Esophagus squamous epithelium (tissue), 5 donors: ENCODE results near the gene NCBP2L. TPM values are rescaled to one million over a fixed set of nuclear protein-coding genes. Genes with fewer than 3 reads are reported as not detected.

Source experiments
- DNase-seq: peaks from one replicate; lab custom pipeline; 2025; lab: John Stamatoyannopoulos, UW
- H3K27ac ChIP-seq, 4 donors: fragments of 200-600 bp; sonication (generic); one replicate each; pipeline ENCODE4 v1.5.1; 2016 to 2019; ENCODE audit warnings: mild to moderate bottlenecking in 1 of 4
- H3K27me3 ChIP-seq, 4 donors: fragments of 200-600 bp; sonication (generic); 1 replicate in 3 of 4; 2 replicates in 1 of 4; pipeline versions ENCODE4 v1.5.1 to v1.6.0; 2017 to 2021; ENCODE audit warnings: antibody characterized with exemption in 1 of 4
- H3K36me3 ChIP-seq, 3 donors: fragments of 200-600 bp; sonication (generic); one replicate each; pipeline ENCODE4 v1.5.1; 2016 to 2019
- H3K4me1 ChIP-seq, 3 donors: fragments of 200-600 bp; sonication (generic); one replicate each; pipeline ENCODE4 v1.5.1; 2017 to 2019
- H3K4me3 ChIP-seq, 4 donors: fragments of 200-600 bp; sonication (generic); 1 replicate in 3 of 4; 2 replicates in 1 of 4; pipeline ENCODE4 v1.5.1; 2016 to 2019; ENCODE audit warnings: mild to moderate bottlenecking in 2 of 4, moderate library complexity in 1 of 4
- H3K9me3 ChIP-seq, 3 donors: fragments of 200-600 bp; sonication (generic); one replicate each; pipeline ENCODE4 v1.5.1; 2016 to 2019
- POLR2A ChIP-seq, 4 donors: fragments of 450-650 bp; IDR thresholded peaks; one replicate each; pipeline ENCODE4 v1.6.1; 2017; ENCODE audit warnings: antibody characterized with exemption in 4 of 4, mild to moderate bottlenecking in 4 of 4, moderate library complexity in 3 of 4
- WGBS, 2 donors: methylation state at CpG; one replicate each; pipeline ENCODE4 v1.1.5; 2018; 5-methylcytosine and 5-hydroxymethylcytosine counted together
- intact Hi-C: fragments of 100-400 bp; cut with DNase I; formaldehyde crosslinking; loops from one replicate; pipeline ENCODE4 v1.15.0; 2022
- total RNA-seq, 4 donors: library from RNA; depleted of rRNA; stranded (reverse); fragments of >200 nt; gene quantifications; one replicate each; pipeline ENCODE4 v1.1.0, GENCODE V29; 2016
- TF ChIP-seq, protein P1 (sequence below), 6 experiments: fragments of 450-650 bp in 4 of 6; fragments of 200-600 bp in 2 of 6; sonication (generic) in 2 of 6; IDR thresholded peaks; one replicate each; pipeline ENCODE4 v1.5.1; 2016 to 2019; ENCODE audit warnings: antibody characterized with exemption in 6 of 6, mild to moderate bottlenecking in 4 of 6, moderate library complexity in 4 of 6
- donor health status: DM: yes; HTN: yes; CAD: no.

The NCBP2L gene
- total RNA-seq, 4 donors from 2014 or later = not detected

- TF ChIP-seq POLR2A (IDR thresholded peaks at IDR 0.05) = no peak
- TF ChIP-seq, protein P1, sequence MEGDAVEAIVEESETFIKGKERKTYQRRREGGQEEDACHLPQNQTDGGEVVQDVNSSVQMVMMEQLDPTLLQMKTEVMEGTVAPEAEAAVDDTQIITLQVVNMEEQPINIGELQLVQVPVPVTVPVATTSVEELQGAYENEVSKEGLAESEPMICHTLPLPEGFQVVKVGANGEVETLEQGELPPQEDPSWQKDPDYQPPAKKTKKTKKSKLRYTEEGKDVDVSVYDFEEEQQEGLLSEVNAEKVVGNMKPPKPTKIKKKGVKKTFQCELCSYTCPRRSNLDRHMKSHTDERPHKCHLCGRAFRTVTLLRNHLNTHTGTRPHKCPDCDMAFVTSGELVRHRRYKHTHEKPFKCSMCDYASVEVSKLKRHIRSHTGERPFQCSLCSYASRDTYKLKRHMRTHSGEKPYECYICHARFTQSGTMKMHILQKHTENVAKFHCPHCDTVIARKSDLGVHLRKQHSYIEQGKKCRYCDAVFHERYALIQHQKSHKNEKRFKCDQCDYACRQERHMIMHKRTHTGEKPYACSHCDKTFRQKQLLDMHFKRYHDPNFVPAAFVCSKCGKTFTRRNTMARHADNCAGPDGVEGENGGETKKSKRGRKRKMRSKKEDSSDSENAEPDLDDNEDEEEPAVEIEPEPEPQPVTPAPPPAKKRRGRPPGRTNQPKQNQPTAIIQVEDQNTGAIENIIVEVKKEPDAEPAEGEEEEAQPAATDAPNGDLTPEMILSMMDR (IDR thresholded peaks at IDR 0.05) = no peak
- no peak for DNase-seq
- Histone ChIP-seq H3K4me3 (peak overlapping the region; percentile 48 to 73 (median 58)), H3K27me3 (peaks cover 0 to 2% (median 0%) of the 10 kb centered on the region in 4 donors), H3K9me3 (no peaks in the 10 kb centered on the region), H3K27ac (peak overlapping the region; percentile 90 to 95 (median 93)), H3K36me3 (no peaks in the 10 kb centered on the region), H3K4me1 (peaks cover 0 to 56% (median 0%) of the 10 kb centered on the region in 3 donors)
- WGBS, 2 donors = 2 to 22% methylated on average over 15 to 17 of the region's 100 CpGs
- intact Hi-C loops = no loop called here
Measured at GRCh38 chrX:107826238-107827029, 48.9 kb downstream of the NCBP2L start.

GRCh38 chrX:107827030-107827831 lies 49.7 kb downstream of the NCBP2L start:
- Histone ChIP-seq H3K4me3 (peak overlapping the region; percentile 48 to 73 (median 58)), H3K27me3 (peaks cover 0 to 2% (median 0%) of the 10 kb centered on the region in 4 donors), H3K9me3 (no peaks in the 10 kb centered on the region), H3K36me3 (no peaks in the 10 kb centered on the region), H3K4me1 (peaks cover 0 to 56% (median 0%) of the 10 kb centered on the region in 3 donors), H3K27ac (peak overlapping the region; percentile 90 to 95 (median 93))
- TF ChIP-seq, protein P1 (IDR thresholded peaks at IDR 0.05) = no peak
- TF ChIP-seq POLR2A (IDR thresholded peaks at IDR 0.05) = no peak
- 15 to 47% methylated on average over 12 to 13 of the region's 13 CpGs for WGBS, 2 donors
- intact Hi-C loops = no loop called here
- DNase-seq = no peak

DNA sequence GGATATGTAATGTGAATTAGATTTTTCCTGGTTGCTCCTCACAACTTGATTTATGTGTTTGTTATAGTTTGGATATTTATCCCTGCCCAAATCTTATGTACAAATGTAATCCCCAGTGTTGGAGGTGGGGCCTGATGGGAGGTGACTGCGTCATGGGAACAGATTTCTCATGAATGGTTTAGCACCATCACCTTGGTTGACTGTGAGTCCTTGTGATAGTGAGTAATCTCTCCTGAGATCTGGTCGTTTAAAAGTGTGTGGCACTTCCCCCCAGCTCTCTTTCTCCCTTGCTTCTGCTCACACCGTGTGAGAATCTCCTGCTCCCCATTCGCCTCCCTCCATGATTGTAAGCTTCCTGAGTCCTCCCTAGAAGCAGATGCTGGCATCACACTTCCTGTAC lies 50.3 kb downstream of the NCBP2L start:
- Histone ChIP-seq H3K4me1 (peaks cover 0 to 52% (median 0%) of the 10 kb centered on the region in 3 donors), H3K36me3 (no peaks in the 10 kb centered on the region), H3K9me3 (no peaks in the 10 kb centered on the region), H3K27me3 (peaks cover 0 to 2% (median 0%) of the 10 kb centered on the region in 4 donors), H3K27ac (peak overlapping the region in 3 of 4 donors; percentile 93 to 95 (median 93)), H3K4me3 (peak overlapping the region in 1 of 4 donors; percentile 73)
- 56 to 73% methylated on average over 2 to 4 of the region's 4 CpGs for WGBS, 2 donors
- DNase-seq = no peak
- TF ChIP-seq, protein P1 (IDR thresholded peaks at IDR 0.05) = no peak
- TF ChIP-seq POLR2A (IDR thresholded peaks at IDR 0.05) = no peak
- intact Hi-C loops = no loop called here

DNA sequence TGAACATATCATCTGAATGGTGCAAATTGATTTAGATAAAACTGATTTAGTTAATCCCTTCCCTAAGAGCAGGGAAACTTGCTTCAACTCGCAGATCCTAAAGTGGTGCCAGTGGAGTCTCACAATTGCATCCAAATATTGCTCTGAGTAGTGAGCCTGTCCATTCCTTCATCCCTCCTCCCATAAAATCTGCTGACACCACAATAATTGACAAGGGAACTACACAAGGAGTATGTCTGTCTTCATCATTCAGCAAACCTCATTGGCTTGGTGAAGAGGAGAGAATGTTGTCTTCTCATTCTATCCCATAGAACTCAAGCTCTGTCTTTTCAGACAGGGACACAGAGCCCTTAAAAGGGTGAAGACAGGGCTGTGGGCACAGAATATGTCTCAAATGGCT lies 52.3 kb downstream of the NCBP2L start:
- no peaks in the 10 kb centered on the region for H3K9me3 ChIP-seq
- peaks cover 0 to 39% (median 0%) of the 10 kb centered on the region in 3 donors for H3K4me1 ChIP-seq
- no peak for TF ChIP-seq POLR2A (IDR thresholded peaks at IDR 0.05)
- TF ChIP-seq, protein P1 (IDR thresholded peaks at IDR 0.05) = no peak
- H3K27ac ChIP-seq = no peak overlapping the region
- no peaks in the 10 kb centered on the region for H3K36me3 ChIP-seq
- peaks cover 0 to 2% (median 0%) of the 10 kb centered on the region in 4 donors for H3K27me3 ChIP-seq
- H3K4me3 ChIP-seq = no peak overlapping the region
- WGBS, 2 donors = 17 to 79% methylated on average over 1 of the region's 1 CpG
- intact Hi-C loops = no loop called here
- DNase-seq = no peak
